SK-N-SH (cell line): ENCODE data around the gene AMIGO1. TPM values are rescaled to one million over a fixed set of nuclear protein-coding genes. Genes with fewer than 3 reads are reported as not detected.
A peak's percentile ranks its signal among the peaks of the same experiment; 100 is the strongest.

ENCODE experiments used
- CTCF ChIA-PET: fragments of 300-600, 350-600 bp; formaldehyde crosslinking; extraction: SDS; loops from one replicate; lab custom pipeline; 2021; lab: Yijun Ruan, JAX
- POLR2A ChIA-PET: fragments of 350-600 bp; sonication (Branson Sonifier 250); formaldehyde crosslinking; extraction: SDS; loops from one replicate; lab custom pipeline; 2020; ENCODE audit warnings: antibody characterized with exemption, inconsistent platforms; lab: Yijun Ruan, JAX
- DNase-seq: peaks from one replicate; pipeline ENCODE4 v3.0.0; 2012
- H2AFZ ChIP-seq: fragments of 200-600 bp; sonication (generic); 2 replicates; pipeline ENCODE4 v1.8.1; 2016; ENCODE audit warnings: antibody characterized with exemption, mild to moderate bottlenecking, low read depth
- H3F3A ChIP-seq: fragments of 200-600 bp; sonication (generic); replicated peaks from 2 replicates; pipeline ENCODE3; 2016; ENCODE audit warnings: antibody characterized with exemption, mild to moderate bottlenecking; ENCODE audit not compliant: insufficient read depth
- H3K27ac ChIP-seq, 2 experiments: fragments of 200-500 bp in 1 of 2; fragments of 200-600 bp in 1 of 2; sonication (Bioruptor generic) in 1 of 2; sonication (generic), shearing (Covaris generic) in 1 of 2; 2 replicates each; pipeline versions ENCODE4 v1.5.1 to v1.6.1; 2014 to 2016; ENCODE audit warnings: low read depth in 2 of 2, inconsistent platforms in 1 of 2, low read length in 1 of 2, mild to moderate bottlenecking in 1 of 2, mixed read lengths in 1 of 2
- H3K27me3 ChIP-seq: fragments of 200-600 bp; sonication (generic), shearing (Covaris generic); 2 replicates; pipeline ENCODE4 v1.6.1; 2016; ENCODE audit warnings: mixed run types; ENCODE audit not compliant: insufficient read depth
- H3K36me3 ChIP-seq, 2 experiments: fragments of 200-500 bp in 1 of 2; fragments of 200-600 bp in 1 of 2; sonication (Bioruptor generic) in 1 of 2; sonication (generic) in 1 of 2; replicated peaks in 1 of 2; 2 replicates each; pipeline versions ENCODE3 to v1.5.1; 2014 to 2016; ENCODE audit warnings: low read length in 1 of 2, mild to moderate bottlenecking in 1 of 2; ENCODE audit not compliant: insufficient read depth in 2 of 2, control insufficient read depth in 1 of 2
- H3K4me1 ChIP-seq, 2 experiments: fragments of 200-500 bp in 1 of 2; fragments of 200-600 bp in 1 of 2; sonication (Bioruptor generic) in 1 of 2; sonication (generic), shearing (Covaris generic) in 1 of 2; 2 replicates each; pipeline versions ENCODE4 v1.5.1 to v1.6.1; 2014 to 2016; ENCODE audit warnings: low read depth in 1 of 2, low read length in 1 of 2, mixed run types in 1 of 2; ENCODE audit not compliant: insufficient read depth in 2 of 2, control insufficient read depth in 1 of 2
- H3K4me2 ChIP-seq: fragments of 200-600 bp; sonication (generic), shearing (Covaris generic); 2 replicates; pipeline ENCODE4 v1.6.1; 2017; ENCODE audit warnings: mixed run types
- H3K4me3 ChIP-seq, 2 experiments: fragments of 200-500 bp in 1 of 2; fragments of 200-600 bp in 1 of 2; sonication (Bioruptor generic) in 1 of 2; sonication (generic), shearing (Covaris generic) in 1 of 2; 2 replicates each; pipeline versions ENCODE4 v1.5.1 to v1.8.1; 2014 to 2016; ENCODE audit warnings: low read depth in 2 of 2, inconsistent platforms in 1 of 2, low read length in 1 of 2, mild to moderate bottlenecking in 1 of 2, mixed read lengths in 1 of 2, moderate library complexity in 1 of 2
- H3K79me2 ChIP-seq: fragments of 200-600 bp; sonication (generic); 2 replicates; pipeline ENCODE4 v1.8.1; 2017; ENCODE audit warnings: mild to moderate bottlenecking; ENCODE audit not compliant: insufficient read depth
- H3K9ac ChIP-seq: fragments of 200-600 bp; sonication (generic); 2 replicates; pipeline ENCODE4 v1.6.1; 2017; ENCODE audit warnings: mixed run types
- H3K9me2 ChIP-seq: fragments of 200-600 bp; sonication (generic); 2 replicates; pipeline ENCODE4 v1.6.1; 2017; ENCODE audit warnings: mixed run types
- H3K9me3 ChIP-seq: fragments of 200-600 bp; sonication (generic); 2 replicates; pipeline ENCODE4 v1.6.1; 2017; ENCODE audit warnings: mixed run types, mild to moderate bottlenecking, moderate library complexity
- H4K20me1 ChIP-seq: fragments of 200-600 bp; sonication (generic); 2 replicates; pipeline ENCODE4 v1.6.1; 2017; ENCODE audit warnings: mild to moderate bottlenecking, mixed run types; ENCODE audit not compliant: insufficient read depth
- FOSL2 ChIP-seq: IDR thresholded peaks from 2 replicates; pipeline ENCODE4 v1.4.0; 2012; ENCODE audit warnings: low read depth, mild to moderate bottlenecking, moderate library complexity, borderline replicate concordance
- FOXJ3 ChIP-seq: sonication (generic); formaldehyde crosslinking; IDR thresholded peaks from 2 replicates; pipeline ENCODE4 v1.5.1; 2020; ENCODE audit warnings: mild to moderate bottlenecking, missing genetic modification reagents
- IRF3 ChIP-seq: fragments of 150-350 bp; IDR thresholded peaks from 2 replicates; pipeline ENCODE4 v1.6.1; 2016; ENCODE audit warnings: mild to moderate bottlenecking, low read depth, low read length
- JUND ChIP-seq: IDR thresholded peaks from 2 replicates; pipeline ENCODE4 v1.4.0; 2012
- MAX ChIP-seq: IDR thresholded peaks from 2 replicates; pipeline ENCODE4 v1.4.0; 2012; ENCODE audit warnings: low read depth
- MEF2A ChIP-seq: IDR thresholded peaks from 2 replicates; pipeline ENCODE4 v1.4.0; 2012; ENCODE audit warnings: low read depth, borderline replicate concordance
- NFIC ChIP-seq: IDR thresholded peaks from 2 replicates; pipeline ENCODE4 v1.4.0; 2012; ENCODE audit warnings: borderline replicate concordance
- NRF1 ChIP-seq: IDR thresholded peaks from 2 replicates; pipeline ENCODE4 v1.6.1; 2012; ENCODE audit warnings: low read depth, mild to moderate bottlenecking, low read length
- PBX3 ChIP-seq: IDR thresholded peaks from 2 replicates; pipeline ENCODE4; 2012
- POLR2AphosphoS5 ChIP-seq: IDR thresholded peaks from 2 replicates; pipeline ENCODE4 v1.6.1; 2012; ENCODE audit warnings: low read depth, low read length
- RCOR1 ChIP-seq: fragments of 150-350 bp; IDR thresholded peaks from 2 replicates; pipeline ENCODE4 v1.6.1; 2017; ENCODE audit warnings: antibody characterized with exemption, low read length
- RXRA ChIP-seq: IDR thresholded peaks from 2 replicates; pipeline ENCODE4 v1.4.0; 2012; ENCODE audit warnings: low read depth, mild to moderate bottlenecking, borderline replicate concordance
- SMC3 ChIP-seq: IDR thresholded peaks from 2 replicates; pipeline ENCODE4 v1.6.1; 2012; ENCODE audit warnings: low read depth, low read length, improper control_type of control experiment
- TAF1 ChIP-seq: IDR thresholded peaks from 2 replicates; pipeline ENCODE4 v1.6.1; 2012; ENCODE audit warnings: low read depth, mild to moderate bottlenecking, low read length, moderate library complexity, borderline replicate concordance
- TEAD4 ChIP-seq: IDR thresholded peaks from 2 replicates; pipeline ENCODE4 v1.4.0; 2012; ENCODE audit warnings: mild to moderate bottlenecking, borderline replicate concordance; ENCODE audit not compliant: insufficient read depth
- USF1 ChIP-seq: IDR thresholded peaks from 2 replicates; pipeline ENCODE4 v1.4.0; 2012; ENCODE audit warnings: low read depth, borderline replicate concordance
- YY1 ChIP-seq: IDR thresholded peaks from 2 replicates; pipeline ENCODE4 v1.4.0; 2012; ENCODE audit warnings: low read depth, mild to moderate bottlenecking
- WGBS: methylation state at CpG from one replicate; pipeline ENCODE4 v1.1.6; 2017; ENCODE audit warnings: low lambda C conversion rate; 5-methylcytosine and 5-hydroxymethylcytosine counted together
- polyA plus RNA-seq, 3 experiments: library from polyadenylated mRNA; depleted of rRNA; stranded (reverse); fragments of >200 nt; gene quantifications; 2 replicates each; pipeline ENCODE4 v1.2.3, GENCODE V29; 2012

AMIGO1 gene
- polyA plus RNA-seq, 1 of the 3 experiments (the other 2 are of a cell fraction) = 0.95 TPM

DNA sequence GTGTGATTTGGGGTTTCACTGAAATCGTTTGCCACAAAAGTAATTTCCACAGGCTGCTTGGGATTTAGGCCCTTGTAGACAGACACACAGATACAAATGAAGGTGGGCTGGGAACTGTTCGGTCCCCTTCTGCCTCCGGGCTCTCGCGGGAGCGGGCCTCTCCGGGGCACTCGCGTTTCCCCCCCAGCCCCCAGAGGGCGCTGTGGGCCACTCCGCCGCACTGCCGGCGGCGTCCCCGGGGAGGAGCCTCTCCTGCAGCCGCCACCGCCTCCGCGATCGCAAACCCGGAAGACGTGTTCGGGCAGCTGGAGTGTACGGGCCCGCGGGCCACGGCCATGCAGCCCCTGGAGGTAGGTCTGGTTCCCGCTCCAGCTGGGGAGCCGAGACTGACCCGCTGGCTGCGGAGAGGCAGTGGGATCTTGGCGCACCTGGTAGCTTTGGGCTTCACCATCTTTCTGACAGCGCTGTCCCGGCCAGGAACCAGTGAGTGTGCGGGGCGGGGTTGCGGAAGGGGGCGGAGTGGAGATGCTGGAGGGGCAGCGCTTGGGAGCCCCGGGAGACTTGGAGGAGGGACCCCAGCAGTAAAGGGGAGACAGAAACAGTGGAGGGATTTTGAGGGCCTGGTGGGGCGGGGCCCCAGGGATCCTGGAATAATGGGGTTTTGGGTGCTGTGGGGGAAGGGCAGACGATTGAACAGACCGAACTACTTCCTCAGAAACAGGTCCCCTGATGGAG lies 15.6 kb downstream of the AMIGO1 start, which contains the start of gene CYB561D1 (continued):
- TF ChIP-seq TEAD4 = no peak
- peak; percentile 75 for TF ChIP-seq POLR2AphosphoS5
- no peak for TF ChIP-seq MEF2A
- no peak for TF ChIP-seq NRF1
- peak; percentile 57 for TF ChIP-seq SMC3
- peak; percentile 51 for TF ChIP-seq YY1
- TF ChIP-seq RCOR1 = 0 out of 2 replicates have a peak, but pooled peaks have one; percentile 9
- TF ChIP-seq NFIC = no peak
- no peak for TF ChIP-seq IRF3
- TF ChIP-seq MAX = no peak; the same call in 1 of the 2 replicates
- TF ChIP-seq USF1 = no peak
- TF ChIP-seq TAF1 = no peak; the same call in 1 of the 2 replicates
- TF ChIP-seq RXRA = no peak
- TF ChIP-seq FOXJ3 (CRISPR knock-in tag) = no peak
- TF ChIP-seq JUND = no peak
- TF ChIP-seq PBX3 = peak; percentile 37; the same call in 1 of the 2 replicates
- TF ChIP-seq FOSL2 = no peak

GRCh38 chr1:109493227-109493626 lies 16.3 kb downstream of the AMIGO1 start:
- Histone ChIP-seq H3K27ac (peak overlapping the region in 1 of 2 experiments; percentile 36; a peak in 2 of 4 replicates), H3K27me3 (no peaks in the 10 kb centered on the region), H3K4me2 (peak overlapping the region; percentile 78; the same call in 1 of the 2 replicates), H3K79me2 (peaks cover 19% of the 10 kb centered on the region), H3K9me2 (no peaks in the 10 kb centered on the region), H3K36me3 (peaks cover 5 to 26% of the 10 kb centered on the region in 2 experiments), H3K4me3 (no peak overlapping the region), H3F3A (no peaks in the 10 kb centered on the region), H3K4me1 (peaks cover 0 to 14% of the 10 kb centered on the region in 2 experiments; a peak in 2 of 4 replicates), H2AFZ (peak overlapping the region; percentile 92), H3K9me3 (no peaks in the 10 kb centered on the region), H3K9ac (0 out of 2 replicates have a peak overlapping the region, but pooled peaks have one; percentile 23), H4K20me1 (no peaks in the 10 kb centered on the region)
- CTCF ChIA-PET = interaction anchor here (0.7 to 40.2 kb wide), 17 partner anchors 9 to 281 kb away, joined by 3 to 1710 read pairs (median 4); partner anchors contain the start of genes AMIGO1, ATXN7L2 and GPR61
- TF ChIP-seq FOXJ3 (CRISPR knock-in tag) = no peak
- POLR2A ChIA-PET = interaction anchor here (1.4 to 1.5 kb wide), 2 partner anchors 37 to 39 kb away, joined by 6 to 7 read pairs; no protein-coding TSS in a partner anchor
- DNase-seq = no peak
- 94% methylated on average over 4 of the region's 4 CpGs for WGBS
